DOHH2 (cell line): ENCODE results near the gene AQP1.

Experiments used
- EZH2phosphoT487 ChIP-seq: fragments of 200-600 bp; sonication (generic); IDR thresholded peaks from 2 replicates; pipeline ENCODE4 v1.6.1; 2017; ENCODE audit warnings: borderline replicate concordance, mild to moderate bottlenecking, antibody characterized with exemption, low read length, moderate library complexity, mixed read lengths
- TF ChIP-seq, protein P1 (sequence below): fragments of 200-600 bp; sonication (generic); IDR thresholded peaks from one replicate; pipeline ENCODE4 v1.5.1; 2014; ENCODE audit warnings: antibody characterized with exemption, mild to moderate bottlenecking, low read depth, low read length; ENCODE audit not compliant: poor library complexity, severe bottlenecking

DNA sequence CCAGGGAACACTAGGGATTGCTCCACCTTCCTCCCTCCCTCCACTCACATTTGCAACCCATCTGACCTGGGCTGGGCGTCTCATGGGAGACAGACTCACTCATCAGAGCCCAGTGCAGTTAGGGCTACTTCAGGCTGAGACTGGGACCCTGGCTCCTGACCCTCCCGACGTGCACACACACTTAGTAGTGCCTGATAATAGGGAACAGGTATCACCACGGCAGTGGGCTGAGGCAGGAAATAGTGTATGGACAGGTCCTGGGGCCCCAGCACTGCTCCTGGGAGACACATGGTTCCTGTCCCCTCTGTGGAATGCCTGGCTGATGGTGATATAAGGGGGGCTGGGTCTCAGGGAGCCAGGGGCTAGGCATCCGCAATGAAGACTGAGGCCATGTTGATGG, 14.3 kb downstream of the AQP1 start:
- TF ChIP-seq, protein P1, sequence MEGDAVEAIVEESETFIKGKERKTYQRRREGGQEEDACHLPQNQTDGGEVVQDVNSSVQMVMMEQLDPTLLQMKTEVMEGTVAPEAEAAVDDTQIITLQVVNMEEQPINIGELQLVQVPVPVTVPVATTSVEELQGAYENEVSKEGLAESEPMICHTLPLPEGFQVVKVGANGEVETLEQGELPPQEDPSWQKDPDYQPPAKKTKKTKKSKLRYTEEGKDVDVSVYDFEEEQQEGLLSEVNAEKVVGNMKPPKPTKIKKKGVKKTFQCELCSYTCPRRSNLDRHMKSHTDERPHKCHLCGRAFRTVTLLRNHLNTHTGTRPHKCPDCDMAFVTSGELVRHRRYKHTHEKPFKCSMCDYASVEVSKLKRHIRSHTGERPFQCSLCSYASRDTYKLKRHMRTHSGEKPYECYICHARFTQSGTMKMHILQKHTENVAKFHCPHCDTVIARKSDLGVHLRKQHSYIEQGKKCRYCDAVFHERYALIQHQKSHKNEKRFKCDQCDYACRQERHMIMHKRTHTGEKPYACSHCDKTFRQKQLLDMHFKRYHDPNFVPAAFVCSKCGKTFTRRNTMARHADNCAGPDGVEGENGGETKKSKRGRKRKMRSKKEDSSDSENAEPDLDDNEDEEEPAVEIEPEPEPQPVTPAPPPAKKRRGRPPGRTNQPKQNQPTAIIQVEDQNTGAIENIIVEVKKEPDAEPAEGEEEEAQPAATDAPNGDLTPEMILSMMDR = no peak
- TF ChIP-seq EZH2phosphoT487 = no peak
